ENCODE results near the gene SLC41A3.
"Not testable (repeated sequence)": the region's sequence is repeated elsewhere in the genome, so short reads cannot be mapped to it uniquely, and the experiment has no call there.

SLC41A3 gene

DNA sequence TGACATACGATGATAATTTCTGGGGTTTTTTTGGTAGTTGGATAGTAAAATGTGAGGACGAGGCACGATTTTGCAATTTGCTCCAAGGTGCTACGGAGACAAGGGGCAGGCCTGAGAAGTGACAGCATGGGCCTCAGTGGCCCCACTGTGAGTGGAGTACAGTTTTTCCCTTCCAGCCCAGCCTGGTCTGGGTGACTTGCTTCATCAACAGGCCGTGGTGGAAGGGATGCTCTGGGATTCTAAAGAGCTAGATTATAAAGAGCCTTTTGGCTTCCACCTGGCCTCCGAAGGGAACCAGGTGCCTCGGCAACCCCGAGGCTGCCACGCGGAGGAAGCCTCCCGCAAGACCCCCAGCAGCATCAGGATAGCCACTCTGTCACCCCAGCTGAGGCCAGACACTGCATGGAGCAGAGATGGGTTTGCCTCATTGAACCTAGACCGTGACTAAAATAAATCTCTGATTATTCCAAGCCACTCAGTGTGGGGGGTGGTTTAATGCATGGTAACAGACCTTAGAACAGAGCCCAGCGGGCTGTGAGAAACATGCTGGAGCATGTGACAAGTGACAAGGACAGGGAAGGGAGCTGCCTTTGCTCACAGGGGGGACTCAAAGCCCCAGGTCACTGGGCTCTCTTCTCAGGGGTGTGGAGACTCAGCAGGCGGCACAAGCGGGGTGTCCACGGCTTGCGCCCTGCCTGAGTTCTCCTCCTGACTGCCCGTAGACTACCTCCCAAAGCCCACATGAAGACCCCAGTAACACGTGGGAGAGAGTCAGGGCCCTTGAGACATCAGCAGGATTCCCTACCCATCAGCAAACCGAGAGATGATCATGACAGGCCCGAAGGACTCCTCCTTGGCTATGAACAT is 22.6 kb upstream of the SLC41A3 start:
- no peak for DNase-seq (ENCODE audit: low read depth)

DNA sequence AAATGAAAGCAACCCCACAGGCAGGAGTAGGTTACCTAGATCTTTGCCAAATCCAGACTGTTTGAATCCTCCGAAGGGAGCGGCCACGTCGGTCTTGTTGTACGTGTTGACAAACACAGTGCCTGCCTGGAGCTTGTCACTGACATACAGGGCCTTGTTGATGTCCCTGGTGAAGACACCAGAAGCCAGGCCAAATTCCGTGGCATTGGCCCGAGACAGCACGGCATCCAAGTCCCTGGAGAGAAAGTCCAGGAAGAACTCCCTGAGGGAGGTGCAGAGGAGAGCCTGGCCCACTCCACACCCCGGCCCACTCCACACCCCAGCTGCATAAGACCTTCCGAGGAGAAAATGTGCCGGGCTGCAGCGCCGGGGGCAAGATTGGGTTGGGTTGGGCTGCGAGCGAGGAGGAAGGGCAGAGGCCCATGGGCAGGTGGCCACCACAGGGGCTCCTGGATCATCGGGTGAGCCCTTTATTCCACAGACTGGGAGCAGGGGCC is 21.8 kb upstream of the SLC41A3 start:
- no peak for DNase-seq (ENCODE audit: low read depth)

DNA sequence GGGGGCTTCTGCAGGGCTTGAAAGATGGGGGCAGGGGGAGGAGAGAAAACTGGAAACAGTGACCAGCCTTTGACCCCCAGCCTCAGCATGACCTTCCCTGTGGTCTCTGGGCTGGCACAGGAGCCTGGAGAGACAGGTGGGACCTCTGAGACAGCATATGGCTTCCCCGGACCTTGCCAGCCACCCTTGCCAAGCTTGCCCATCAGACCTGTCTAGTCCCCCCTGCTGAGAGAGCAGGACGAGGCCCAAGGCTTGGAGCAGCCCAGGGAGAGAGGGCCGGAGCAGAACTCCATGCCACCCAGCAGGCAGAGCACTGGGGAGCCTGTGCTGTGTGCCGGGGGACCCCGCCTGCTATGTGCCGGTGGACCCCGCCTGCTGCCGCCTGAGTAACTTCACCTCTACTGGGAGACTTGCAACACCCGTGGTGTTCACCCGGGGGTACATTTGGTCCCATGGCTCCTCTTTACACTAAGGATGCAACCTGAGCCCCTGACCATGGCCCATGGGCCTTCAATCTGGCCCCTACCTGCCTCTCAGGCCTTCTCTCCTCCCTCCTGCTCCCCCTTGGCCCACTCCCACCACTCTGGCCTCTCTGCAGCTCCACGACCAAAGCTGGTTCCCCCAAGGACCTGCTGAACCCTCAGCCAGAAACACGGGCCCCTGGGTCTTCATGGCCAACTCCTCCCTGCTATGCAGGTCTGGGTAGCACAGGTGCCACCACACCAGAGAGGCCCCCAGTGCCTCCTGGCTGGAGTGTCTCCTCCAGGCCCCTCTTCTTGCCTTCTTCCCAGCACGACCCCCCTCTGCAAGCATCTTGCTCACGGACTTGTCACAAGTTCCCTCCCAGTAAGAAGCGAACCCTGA is 21.1 kb upstream of the SLC41A3 start:
- no peak for DNase-seq (ENCODE audit: low read depth)

- no peak for DNase-seq (ENCODE audit: low read depth)
These were observed 20.2 kb upstream of the SLC41A3 start for GRCh38 chr3:126104028-126104635.

GRCh38 chr3:126103121-126104027 is 19.4 kb upstream of the SLC41A3 start:
- no peak for DNase-seq (ENCODE audit: low read depth)

GRCh38 chr3:126102530-126102951 is 18.6 kb upstream of the SLC41A3 start:
- DNase-seq (ENCODE audit: low read depth) = no peak

- DNase-seq (ENCODE audit: low read depth) = no peak
These were observed 18.1 kb upstream of the SLC41A3 start for GRCh38 chr3:126102011-126102410.

- no peak for DNase-seq (ENCODE audit: low read depth)
These were observed 17.6 kb upstream of the SLC41A3 start for GRCh38 chr3:126101521-126101982.

DNA sequence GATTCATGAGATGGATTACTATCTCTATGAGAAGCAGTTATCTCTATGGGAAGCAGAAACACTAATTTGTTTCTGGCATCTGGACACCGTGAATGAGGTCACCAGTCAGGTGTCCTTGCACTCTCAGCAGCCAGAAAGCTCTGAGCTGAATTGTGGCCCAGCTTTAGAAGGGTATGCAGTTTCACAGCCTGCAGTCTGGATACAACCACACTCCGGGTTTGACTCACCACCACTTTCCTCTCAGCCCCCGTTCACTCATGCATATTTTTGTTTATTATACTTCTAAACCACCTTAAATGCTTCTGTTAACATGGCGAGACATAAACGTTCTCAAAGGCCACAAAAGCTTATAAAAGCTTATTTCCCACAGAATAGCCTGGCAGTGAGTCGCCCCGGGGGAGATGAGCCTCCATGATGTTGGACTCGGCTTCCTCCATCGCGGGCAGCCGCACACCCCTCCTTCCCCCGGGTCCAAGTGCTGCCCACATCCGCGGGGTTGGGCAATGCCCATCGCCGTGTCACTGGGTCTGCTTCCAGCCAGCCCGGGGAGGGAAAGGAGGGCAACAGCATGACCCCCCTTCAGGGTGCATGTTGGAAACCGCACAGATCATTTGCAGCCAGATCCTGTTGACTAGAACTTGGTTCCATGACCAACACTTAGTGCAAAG is 16.8 kb upstream of the SLC41A3 start:
- DNase-seq (ENCODE audit: low read depth) = no peak

GRCh38 chr3:126100269-126100633 is 16.3 kb upstream of the SLC41A3 start:
- no peak for DNase-seq (ENCODE audit: low read depth)

GRCh38 chr3:126098391-126098858 is 14.5 kb upstream of the SLC41A3 start:
- no peak for DNase-seq (ENCODE audit: low read depth)

DNA sequence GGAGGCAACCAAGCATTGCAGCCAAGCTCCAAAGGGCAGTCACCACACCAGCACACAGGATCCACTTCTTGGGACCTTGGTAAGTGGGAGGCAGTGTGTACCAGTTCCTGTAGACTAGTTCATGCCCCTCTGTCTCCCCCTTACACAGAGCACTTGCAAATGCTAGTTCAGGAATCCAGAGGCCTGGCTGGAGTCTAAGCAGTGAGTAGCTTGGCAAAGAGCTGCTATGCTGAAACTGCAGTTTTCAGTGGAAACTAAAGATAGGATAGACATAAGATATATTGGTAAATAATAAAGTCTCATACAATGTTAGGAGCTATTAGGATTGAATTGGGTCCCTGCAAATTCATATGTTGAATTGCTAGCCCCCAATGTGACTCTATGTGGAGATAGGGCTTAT is 13.9 kb upstream of the SLC41A3 start:
- no peak for DNase-seq (ENCODE audit: low read depth)

DNA sequence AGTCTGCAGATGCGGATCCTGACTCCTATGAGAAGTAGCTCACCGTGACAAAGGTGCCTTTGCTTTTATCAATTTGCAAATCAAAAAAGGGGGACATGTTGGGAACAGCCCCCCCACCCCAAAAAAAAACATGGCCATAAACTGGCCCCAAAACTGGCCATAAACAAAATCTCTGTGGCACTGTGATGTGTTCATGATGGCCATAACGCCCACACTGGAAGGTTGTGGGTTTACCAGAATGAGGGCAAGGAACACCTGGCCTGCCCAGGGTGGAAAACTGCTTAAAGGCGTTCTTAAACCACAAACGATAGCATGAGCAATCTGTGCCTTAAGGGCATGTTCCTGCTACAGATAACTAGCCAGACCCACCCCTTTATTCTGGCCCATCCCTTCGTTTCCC is 12.3 kb upstream of the SLC41A3 start:
- not testable (repeated sequence) for DNase-seq (ENCODE audit: low read depth)

GRCh38 chr3:126092128-126092527 is 8.2 kb upstream of the SLC41A3 start:
- DNase-seq (ENCODE audit: low read depth) = not testable (repeated sequence)

DNA sequence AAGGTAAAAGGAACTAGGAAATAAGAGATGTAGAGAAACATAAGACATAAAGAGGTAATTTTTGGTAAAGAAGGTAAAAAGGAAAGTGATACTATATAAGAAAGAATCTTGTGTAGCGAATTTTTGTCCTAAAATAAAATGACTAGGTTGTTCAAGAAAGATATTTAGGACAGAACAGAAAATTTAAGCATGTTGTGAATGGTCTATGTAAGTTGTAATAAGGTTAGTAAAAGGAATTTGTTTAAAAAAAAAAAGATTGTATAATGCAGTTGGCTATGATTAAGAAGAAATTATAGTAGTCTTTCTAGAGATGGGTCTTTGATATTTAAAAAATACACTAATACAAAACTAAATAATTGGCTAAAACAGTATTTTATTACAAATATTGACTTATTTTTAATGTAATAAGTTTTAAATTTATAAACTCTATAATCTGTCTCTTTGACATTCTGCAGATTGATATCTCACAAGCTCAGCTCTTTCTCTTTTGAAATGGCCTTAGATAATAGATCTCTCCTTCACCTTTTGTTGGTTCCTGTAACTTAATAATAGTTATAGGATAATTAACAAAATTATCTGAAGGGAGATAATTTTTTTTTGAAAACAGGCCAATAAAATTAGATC is 3.7 kb upstream of the SLC41A3 start:
- no peak for DNase-seq (ENCODE audit: low read depth)

GRCh38 chr3:126085841-126086240 is 1.9 kb upstream of the SLC41A3 start:
- DNase-seq (ENCODE audit: low read depth) = no peak

DNA sequence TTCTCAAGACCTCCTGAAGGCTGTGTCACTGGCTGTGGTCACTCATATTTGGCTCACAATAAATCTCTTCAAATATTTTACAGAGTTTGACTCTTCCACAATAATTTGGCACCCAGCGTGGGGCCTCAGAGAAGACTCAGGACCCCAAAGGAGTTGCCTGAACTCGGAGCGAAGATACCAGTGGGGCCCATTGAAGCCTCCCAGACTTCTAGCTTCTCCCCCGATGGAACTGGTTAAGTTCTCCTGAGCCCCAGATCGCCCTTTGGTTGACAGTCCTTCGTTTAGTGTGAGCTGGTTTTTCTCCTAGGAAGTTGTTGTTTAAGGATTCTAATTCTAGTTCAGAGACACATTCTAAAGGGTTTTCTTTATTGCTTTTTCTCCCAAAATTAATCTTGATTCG is 1.4 kb upstream of the SLC41A3 start:
- no peak for DNase-seq (ENCODE audit: low read depth)

- DNase-seq (ENCODE audit: low read depth) = no peak
These were observed 850 bp upstream of the SLC41A3 start for GRCh38 chr3:126084768-126085180.

GRCh38 chr3:126083511-126083912 is 412 bp downstream of the SLC41A3 start:
- DNase-seq (ENCODE audit: low read depth) = peak; percentile 38

DNA sequence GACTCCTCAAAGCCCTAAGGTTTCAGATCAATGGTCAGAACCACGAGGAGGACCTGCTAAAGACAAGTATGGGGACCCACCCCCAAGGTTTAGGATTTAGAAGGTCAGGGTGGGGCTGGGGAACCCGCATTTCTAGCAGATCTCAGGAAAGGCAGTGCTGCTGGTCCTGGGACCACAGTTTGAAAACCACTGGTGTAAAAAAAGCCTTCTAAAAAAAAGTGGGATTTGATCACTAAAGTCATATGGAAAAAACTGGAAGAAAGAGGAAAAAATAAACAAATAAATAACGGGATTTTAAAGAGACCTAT is 832 bp downstream of the SLC41A3 start:
- DNase-seq (ENCODE audit: low read depth) = no peak

Data from CMK (cell line).